ENCODE measurements around the gene MACROH2A2. TPM values are rescaled to one million over a fixed set of nuclear protein-coding genes. Genes with fewer than 3 reads are reported as not detected.

Gene MACROH2A2
- total and polyA plus RNA-seq, 2 of the 13 experiments (the other 11 are each of a cell fraction or from before 2014, with no cell fraction given): 9.8 to 43.1 TPM

GRCh38 chr10:70052462-70053217 is at the start of gene MACROH2A2 (continued):
- TF ChIP-seq SNAPC4 (CRISPR knock-in tag; IDR thresholded peaks at IDR 0.05): 0 out of 2 replicates have a peak, but pooled peaks have one; percentile 49
- no peak for TF ChIP-seq ZBTB37 (CRISPR knock-in tag; IDR thresholded peaks at IDR 0.05)
- TF ChIP-seq DR1 (CRISPR knock-in tag; IDR thresholded peaks at IDR 0.05): no peak
- no peak for TF ChIP-seq SRY (CRISPR knock-in tag; IDR thresholded peaks at IDR 0.05)
- TF ChIP-seq REST (IDR thresholded peaks at IDR 0.05; ENCODE audit: borderline replicate concordance in 1 of 2, low read depth in 1 of 2, low read length in 2 of 2): no peak
- TF ChIP-seq CEBPZ (IDR thresholded peaks at IDR 0.05; ENCODE audit: low read length): no peak
- TF ChIP-seq, protein P1, sequence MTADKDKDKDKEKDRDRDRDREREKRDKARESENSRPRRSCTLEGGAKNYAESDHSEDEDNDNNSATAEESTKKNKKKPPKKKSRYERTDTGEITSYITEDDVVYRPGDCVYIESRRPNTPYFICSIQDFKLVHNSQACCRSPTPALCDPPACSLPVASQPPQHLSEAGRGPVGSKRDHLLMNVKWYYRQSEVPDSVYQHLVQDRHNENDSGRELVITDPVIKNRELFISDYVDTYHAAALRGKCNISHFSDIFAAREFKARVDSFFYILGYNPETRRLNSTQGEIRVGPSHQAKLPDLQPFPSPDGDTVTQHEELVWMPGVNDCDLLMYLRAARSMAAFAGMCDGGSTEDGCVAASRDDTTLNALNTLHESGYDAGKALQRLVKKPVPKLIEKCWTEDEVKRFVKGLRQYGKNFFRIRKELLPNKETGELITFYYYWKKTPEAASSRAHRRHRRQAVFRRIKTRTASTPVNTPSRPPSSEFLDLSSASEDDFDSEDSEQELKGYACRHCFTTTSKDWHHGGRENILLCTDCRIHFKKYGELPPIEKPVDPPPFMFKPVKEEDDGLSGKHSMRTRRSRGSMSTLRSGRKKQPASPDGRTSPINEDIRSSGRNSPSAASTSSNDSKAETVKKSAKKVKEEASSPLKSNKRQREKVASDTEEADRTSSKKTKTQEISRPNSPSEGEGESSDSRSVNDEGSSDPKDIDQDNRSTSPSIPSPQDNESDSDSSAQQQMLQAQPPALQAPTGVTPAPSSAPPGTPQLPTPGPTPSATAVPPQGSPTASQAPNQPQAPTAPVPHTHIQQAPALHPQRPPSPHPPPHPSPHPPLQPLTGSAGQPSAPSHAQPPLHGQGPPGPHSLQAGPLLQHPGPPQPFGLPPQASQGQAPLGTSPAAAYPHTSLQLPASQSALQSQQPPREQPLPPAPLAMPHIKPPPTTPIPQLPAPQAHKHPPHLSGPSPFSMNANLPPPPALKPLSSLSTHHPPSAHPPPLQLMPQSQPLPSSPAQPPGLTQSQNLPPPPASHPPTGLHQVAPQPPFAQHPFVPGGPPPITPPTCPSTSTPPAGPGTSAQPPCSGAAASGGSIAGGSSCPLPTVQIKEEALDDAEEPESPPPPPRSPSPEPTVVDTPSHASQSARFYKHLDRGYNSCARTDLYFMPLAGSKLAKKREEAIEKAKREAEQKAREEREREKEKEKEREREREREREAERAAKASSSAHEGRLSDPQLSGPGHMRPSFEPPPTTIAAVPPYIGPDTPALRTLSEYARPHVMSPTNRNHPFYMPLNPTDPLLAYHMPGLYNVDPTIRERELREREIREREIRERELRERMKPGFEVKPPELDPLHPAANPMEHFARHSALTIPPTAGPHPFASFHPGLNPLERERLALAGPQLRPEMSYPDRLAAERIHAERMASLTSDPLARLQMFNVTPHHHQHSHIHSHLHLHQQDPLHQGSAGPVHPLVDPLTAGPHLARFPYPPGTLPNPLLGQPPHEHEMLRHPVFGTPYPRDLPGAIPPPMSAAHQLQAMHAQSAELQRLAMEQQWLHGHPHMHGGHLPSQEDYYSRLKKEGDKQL (CRISPR knock-in tag; IDR thresholded peaks at IDR 0.05; ENCODE audit: low read depth): no peak
